Gastroesophageal sphincter (tissue), 3 donors: ENCODE data around the gene PLRG1.

ENCODE experiments used
- POLR2A ChIP-seq, 2 donors: fragments of 450-650 bp; IDR thresholded peaks; one replicate each; pipeline ENCODE4 v1.6.1; 2017; ENCODE audit warnings: antibody characterized with exemption in 2 of 2, mild to moderate bottlenecking in 2 of 2, moderate library complexity in 1 of 2
- POLR2AphosphoS5 ChIP-seq: sonication (generic); formaldehyde crosslinking; IDR thresholded peaks from one replicate; pipeline ENCODE4 v1.6.1; 2017; ENCODE audit warnings: antibody characterized with exemption
- TF ChIP-seq, protein P1 (sequence below), 4 experiments: fragments of 200-600 bp in 2 of 4; fragments of 450-650 bp in 2 of 4; sonication (generic) in 1 of 4; IDR thresholded peaks; one replicate each; pipeline ENCODE4 v1.5.1; 2017 to 2019; ENCODE audit warnings: antibody characterized with exemption in 4 of 4, mild to moderate bottlenecking in 2 of 4, moderate library complexity in 2 of 4

DNA sequence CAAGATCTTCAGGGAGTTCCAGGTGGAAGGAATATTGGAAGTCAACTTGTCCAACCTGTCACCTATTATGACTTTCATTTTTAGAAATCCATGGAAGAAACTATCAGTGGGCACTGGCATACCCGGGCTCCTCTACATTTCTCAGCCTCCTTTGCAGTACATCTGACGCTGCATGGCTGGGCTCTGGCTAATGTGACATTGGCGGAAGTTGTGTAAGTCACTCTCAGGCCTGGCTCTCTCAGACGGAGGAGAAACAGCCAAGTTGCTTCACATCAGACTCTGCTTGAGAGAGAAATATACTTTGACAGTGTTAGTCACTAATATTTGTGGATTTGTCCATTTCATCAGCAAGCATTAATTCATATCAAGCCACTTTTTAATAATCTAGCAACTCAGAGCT lies 63.1 kb downstream of the PLRG1 start:
- TF ChIP-seq POLR2A (IDR thresholded peaks at IDR 0.05), result no peak
- TF ChIP-seq, protein P1, sequence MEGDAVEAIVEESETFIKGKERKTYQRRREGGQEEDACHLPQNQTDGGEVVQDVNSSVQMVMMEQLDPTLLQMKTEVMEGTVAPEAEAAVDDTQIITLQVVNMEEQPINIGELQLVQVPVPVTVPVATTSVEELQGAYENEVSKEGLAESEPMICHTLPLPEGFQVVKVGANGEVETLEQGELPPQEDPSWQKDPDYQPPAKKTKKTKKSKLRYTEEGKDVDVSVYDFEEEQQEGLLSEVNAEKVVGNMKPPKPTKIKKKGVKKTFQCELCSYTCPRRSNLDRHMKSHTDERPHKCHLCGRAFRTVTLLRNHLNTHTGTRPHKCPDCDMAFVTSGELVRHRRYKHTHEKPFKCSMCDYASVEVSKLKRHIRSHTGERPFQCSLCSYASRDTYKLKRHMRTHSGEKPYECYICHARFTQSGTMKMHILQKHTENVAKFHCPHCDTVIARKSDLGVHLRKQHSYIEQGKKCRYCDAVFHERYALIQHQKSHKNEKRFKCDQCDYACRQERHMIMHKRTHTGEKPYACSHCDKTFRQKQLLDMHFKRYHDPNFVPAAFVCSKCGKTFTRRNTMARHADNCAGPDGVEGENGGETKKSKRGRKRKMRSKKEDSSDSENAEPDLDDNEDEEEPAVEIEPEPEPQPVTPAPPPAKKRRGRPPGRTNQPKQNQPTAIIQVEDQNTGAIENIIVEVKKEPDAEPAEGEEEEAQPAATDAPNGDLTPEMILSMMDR (IDR thresholded peaks at IDR 0.05), result no peak
- no peak for TF ChIP-seq POLR2AphosphoS5
